Activated effector memory CD4-positive, alpha-beta T cell treated with Interleukin-2 at 50 U/mL for 16 hours (primary cell): ENCODE measurements around the gene IL17B.

Experiments
- DNase-seq: peaks from one replicate; pipeline ENCODE4 v3.0.0-alpha.2; 2020

Gene IL17B

GRCh38 chr5:149414405-149415065, 35.4 kb upstream of the IL17B start:
- no peak for DNase-seq

- no peak for DNase-seq
Measured at GRCh38 chr5:149413477-149414210, 34.6 kb upstream of the IL17B start.

DNA sequence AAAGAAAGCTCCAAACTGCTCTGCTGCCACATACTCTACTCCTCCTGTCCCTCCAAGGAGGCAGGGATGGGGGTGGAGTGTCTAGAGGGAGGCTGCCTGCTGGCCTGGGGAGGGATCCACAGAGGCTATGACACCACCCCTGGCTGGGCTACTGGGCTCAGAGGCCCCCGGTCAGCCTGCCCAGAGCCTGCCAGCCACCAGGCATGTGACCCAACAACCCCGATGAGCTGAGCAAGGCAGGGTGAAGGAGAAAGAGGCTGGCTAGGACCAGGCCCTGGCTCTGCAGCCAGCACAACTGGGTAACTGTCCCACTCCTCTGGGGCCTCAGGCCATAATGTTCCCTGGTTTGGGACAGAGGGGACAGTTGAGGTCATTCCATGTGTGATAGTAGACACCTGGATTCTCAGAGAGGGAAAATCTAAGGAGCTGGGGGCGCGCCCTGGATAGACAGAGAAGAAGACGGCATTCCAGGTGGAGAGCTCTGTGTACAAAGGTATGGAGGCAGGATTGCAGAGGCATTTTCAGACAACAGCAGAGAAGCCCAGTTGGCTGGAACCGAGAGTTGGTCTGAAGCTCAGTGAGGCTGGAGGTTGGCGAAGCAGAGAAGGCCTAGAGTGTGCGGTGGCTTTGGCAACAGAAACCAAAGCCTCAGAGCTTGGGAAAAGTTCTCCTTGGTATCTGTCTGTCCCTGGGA, 33.8 kb upstream of the IL17B start:
- DNase-seq: no peak

- no peak for DNase-seq
Measured at GRCh38 chr5:149411738-149412519, 32.8 kb upstream of the IL17B start.

DNA sequence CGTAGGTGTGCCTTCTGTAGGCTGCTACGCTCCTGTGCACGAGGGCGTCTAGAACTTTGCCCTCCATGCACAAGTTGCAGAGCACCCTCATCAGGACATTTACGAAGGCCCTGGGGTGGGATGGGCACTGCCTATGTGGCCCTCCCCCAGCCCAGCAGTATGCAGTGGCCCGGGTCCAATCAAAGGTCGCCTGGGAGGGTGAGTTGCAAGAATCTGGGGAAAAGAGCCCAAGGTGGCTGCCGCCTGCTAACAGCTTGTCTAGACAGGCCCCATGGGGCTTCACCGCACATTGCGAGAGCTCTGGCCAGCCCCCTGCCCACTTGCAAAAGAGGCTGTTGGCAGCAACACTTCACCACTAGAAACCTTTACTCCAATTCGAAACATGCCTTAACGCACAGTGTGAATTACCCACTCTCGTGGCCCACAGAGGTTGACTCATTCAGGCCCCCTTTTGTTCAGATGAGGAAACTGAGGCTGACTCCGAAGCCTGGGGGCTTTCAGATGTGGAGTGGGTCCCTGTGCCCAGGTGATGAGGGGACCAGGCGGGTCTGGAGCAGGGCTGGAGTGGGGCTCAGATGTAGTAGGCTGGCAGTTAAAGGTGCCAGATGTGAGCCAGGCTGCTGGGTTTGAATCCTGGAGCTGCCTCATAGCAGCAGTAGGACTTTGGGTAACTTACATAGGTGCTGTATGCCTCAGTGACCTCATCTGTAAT, 31.8 kb upstream of the IL17B start:
- no peak for DNase-seq

DNA sequence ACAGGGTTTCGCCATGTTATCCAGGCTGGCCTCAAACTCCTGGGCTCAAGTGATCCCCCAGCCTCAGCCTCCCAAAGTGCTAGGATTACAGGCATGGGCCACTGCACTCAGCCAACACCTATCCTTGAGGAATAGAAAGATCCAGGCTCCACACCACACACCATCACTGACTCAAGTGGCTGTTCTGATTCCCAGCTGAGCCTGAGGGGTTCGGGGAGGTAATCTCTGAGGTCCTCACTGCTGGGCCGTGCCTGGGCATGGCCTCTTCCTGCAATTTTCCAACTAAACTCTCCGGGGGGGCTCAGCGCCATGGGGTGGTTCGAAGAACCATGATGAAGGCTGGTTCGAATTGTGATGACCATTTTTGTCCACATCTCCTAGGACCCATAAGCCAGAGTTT, 31.0 kb upstream of the IL17B start:
- DNase-seq: no peak

- DNase-seq: no peak
Measured at GRCh38 chr5:149409268-149409948, 30.3 kb upstream of the IL17B start.

DNA sequence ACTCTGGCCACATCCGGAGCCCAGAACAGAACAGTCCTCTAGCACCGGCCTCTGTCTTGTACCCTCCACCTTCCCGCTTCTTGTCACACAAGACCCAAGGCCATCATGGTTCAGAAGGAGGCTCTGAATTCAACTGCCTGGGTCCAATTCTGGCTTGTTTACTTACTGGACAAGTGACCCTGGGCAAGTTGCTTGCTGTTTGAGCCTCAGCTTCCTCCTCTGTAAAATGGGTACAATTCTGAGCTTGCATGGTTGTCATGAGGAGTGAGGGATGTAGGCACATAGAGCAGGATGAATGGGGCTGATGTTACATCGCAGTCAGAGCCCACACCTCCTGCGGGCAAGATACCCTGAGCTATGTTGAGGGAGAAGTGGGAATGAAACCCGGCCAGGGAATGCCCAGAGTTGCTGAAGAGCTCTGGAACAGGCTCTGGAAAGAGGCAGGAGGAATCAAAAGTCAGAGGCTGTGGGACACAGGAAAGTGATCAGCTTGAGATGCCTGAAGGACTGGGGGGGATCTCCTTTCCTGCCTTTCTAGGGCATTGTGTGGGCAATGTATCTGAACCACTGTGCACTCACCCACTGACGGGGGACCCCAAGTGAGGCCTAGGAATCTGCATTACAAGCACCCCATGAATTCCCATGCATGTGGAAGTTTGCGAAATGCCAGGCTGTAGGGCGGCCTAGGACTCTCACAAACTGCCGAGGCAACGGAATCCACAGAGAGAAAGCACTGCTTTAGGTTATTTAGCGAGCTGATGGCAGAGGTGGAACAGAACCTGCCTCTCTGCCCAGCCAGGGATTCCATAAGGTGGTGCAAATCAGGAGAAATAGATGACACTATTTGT, 29.4 kb upstream of the IL17B start:
- DNase-seq: no peak

DNA sequence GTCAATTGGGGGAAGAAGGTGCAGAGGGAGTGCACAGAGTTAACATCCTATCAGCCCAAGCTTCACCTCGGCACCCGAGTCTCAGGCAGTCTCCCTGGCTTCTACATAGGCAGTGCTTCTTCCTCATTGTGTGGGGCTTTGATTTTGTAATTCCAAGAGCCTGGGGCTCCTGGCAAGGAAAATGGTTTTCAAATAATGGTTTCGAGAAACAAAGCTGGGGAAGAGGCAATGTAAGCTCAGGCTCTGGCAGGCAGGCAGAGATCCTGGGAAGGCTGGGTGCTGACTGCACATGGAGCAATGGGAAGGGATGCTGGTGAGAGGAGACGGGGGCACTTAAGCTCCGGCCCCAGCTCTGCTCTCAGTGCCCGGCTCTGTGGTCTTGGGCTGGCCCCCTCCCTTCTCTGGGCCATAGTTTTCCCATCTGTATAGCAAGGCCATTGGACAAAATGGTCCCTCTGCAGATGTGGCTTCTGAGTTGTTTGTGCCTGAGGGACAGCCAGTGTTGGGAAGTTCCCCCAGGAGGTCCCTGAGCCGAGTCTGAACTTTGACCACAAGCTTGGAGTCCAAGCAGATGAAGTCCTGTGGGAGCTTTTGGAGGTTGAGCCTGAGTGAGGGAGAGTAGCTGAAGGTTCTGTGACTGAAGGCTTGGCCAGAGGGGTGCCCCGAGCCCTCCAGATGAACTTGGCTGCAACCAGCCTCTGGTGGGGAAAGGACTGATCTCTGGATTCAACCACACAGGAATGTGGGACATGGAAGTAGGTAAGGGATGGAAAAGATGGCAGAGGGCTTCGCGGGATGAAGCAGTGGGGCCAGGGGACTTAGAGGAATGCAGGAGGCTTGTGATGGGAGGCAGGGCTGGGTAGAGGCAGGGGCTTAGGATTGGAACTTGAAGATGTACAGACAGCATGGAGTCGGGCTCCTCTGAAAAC, 28.5 kb upstream of the IL17B start:
- no peak for DNase-seq

- no peak for DNase-seq
Measured at GRCh38 chr5:149406979-149407306, 27.9 kb upstream of the IL17B start.

GRCh38 chr5:149406203-149406978, 27.3 kb upstream of the IL17B start:
- DNase-seq: no peak

DNA sequence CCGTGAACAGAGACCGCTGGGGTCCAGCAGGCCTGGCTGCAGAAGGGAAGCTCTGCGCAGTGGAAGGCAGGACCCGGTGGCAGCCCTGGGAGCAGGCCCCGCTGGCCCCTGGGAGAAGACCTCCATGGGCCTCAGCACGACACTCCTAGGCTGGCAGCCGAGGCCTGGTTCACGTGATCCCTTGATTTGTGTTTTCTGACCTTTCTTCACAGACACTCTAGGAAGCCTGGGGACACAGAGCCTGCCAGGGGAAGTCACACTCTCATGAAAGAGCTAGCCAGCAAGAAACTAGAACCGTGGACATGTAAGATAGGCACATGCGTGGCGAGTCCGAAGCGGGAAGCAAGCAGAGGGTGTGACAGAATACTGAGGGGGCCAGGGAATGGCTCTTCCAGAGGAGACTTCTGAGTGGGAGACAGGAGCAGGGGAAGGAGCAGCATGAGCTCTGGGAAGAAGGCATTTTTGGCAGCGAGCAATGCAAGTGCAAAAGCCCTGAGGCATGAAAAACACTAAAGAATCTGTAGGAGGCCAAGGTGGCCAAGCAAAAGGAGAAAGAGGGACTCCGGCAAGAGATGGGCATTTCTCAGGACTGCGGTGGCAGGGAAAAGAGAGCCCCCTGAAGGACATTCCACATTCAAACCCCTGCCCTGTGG, 26.6 kb upstream of the IL17B start:
- DNase-seq: no peak

DNA sequence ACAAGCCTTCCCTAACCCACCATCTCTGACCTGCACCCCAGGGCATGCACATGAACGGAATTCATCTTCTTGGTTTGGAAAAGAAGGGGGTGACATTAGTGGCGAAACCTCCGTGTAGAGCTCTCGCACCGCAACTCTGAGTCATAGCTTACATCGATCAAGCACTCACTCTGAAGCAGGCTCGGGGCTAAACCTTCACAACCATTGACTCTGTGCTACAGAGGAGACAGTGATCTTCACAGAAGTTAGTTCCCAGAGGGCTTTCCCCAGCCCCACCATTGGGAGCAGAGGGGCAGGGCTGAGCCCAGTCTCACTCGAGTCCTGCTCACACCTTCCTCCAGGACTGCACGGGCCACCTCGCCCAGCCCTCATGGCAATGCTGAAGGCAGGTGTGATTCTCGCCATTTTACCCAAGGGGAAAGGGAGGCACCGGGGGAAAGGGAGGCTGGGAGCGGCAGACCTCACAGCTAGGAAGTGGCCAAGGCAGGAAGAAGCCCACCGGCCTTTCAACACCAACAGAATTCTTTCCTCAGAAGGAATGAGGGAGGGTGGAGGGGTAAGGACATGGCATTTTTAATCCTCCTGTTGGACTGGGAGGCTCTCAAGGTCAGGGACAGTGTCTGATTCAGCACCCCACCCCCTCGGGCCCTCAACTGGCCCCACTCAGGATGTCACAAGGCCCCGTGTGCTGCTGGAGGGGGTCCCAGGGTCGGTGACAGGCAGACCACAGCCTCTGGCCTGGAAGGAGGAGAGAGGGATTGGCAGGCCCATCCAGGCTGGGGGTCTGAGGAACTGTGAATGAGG, 25.9 kb upstream of the IL17B start:
- no peak for DNase-seq

- DNase-seq: no peak
Measured at GRCh38 chr5:149403923-149404745, 25.0 kb upstream of the IL17B start.

DNA sequence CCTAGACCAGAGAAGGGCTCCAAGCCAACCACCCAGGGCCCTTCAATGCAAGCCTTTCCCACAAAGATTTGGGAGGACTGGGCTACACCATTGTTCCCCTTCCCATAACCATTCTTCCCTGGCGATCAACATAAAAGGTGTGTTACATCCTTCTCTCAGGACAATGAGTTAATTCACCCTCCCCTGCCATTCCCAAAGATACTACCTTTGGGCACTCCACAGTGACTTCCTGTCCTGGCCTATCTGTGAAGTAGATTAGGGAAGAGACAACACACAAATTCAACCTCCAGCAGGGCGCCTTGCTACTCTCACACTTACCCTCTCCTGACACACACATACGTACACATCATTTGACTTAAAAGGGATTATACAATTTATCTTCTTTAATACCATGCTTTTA, 23.2 kb upstream of the IL17B start:
- DNase-seq: no peak

DNA sequence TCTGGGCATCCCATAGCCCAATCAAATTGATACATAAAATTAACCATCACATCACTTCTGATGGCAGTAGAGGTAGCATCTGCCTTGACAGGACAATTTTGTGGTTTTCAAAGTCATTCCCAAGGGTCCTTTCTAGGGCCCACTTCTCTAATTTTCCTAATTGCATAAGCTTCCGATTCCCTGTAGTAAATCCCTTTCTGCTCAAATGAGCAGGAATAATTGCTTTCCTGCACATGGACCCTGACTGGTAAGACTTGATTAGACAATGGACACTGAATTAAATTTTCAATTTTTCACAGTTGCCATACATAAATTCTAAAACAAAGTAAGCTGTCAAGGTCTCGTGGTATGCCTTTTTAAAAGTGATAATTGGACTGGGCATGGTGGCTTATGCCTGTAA, 22.0 kb upstream of the IL17B start:
- DNase-seq: no peak

- DNase-seq: no peak
Measured at GRCh38 chr5:149400304-149400703, 21.2 kb upstream of the IL17B start.
